Measurements from ENCODE around the gene SLC25A23. TPM values are rescaled to one million over a fixed set of nuclear protein-coding genes. Genes with fewer than 3 reads are reported as not detected.

SLC25A23 gene
- total and polyA plus RNA-seq, 2 of the 8 experiments (the other 6 are each of a cell fraction or from before 2014, with no cell fraction given): 18.0 to 48.1 TPM

GRCh38 chr19:6483235-6483634 lies 23.6 kb upstream of the SLC25A23 start:
- no peak overlapping the region; the same call in 1 of the 2 replicates for H4K8ac ChIP-seq (ENCODE audit: extremely low read depth, insufficient read depth, low read length)
- no peak overlapping the region for H3K27ac ChIP-seq (ENCODE audit: low read depth, low read length)
- DNase-seq (ENCODE audit: low read depth in 1 of 2, low spot score in 2 of 2) (no peak), FAIRE-seq (no peak)
- WGBS, 2 experiments (ENCODE audit: extremely low coverage in 1 of 2, insufficient coverage in 1 of 2, insufficient read length in 1 of 2, insufficient replicate concordance in 2 of 2, low coverage in 1 of 2, low lambda C conversion rate in 2 of 2, missing lambda C conversion rate in 1 of 2): 84% methylated on average over 3 of the region's 3 CpGs; no CpG with 5 or more reads in 1 of the 2 experiments
- no peak overlapping the region for H2BK20ac ChIP-seq (ENCODE audit: low read length)
- H3K23ac ChIP-seq (ENCODE audit: insufficient read length): no peak overlapping the region
- H3K23me2 ChIP-seq (ENCODE audit: low read depth, low read length): 0 out of 2 replicates have a peak, but pooled peaks cover 2% of the 10 kb centered on the region
- H2BK15ac ChIP-seq (ENCODE audit: low read length): no peak overlapping the region
- H4K20me1 ChIP-seq (replicated peaks in 1 of 2; ENCODE audit: control insufficient read depth in 1 of 2, insufficient read depth in 2 of 2, low read length in 2 of 2): peaks cover 0 to 3% of the 10 kb centered on the region in 2 experiments
- H3K4ac ChIP-seq (replicated peaks; ENCODE audit: insufficient read length, low read depth, low read length): no peak overlapping the region
- no peak overlapping the region for H3K4me3 ChIP-seq (ENCODE audit: extremely low read depth in 1 of 4, insufficient read depth in 2 of 4, low read depth in 3 of 4, low read length in 4 of 4)
- no peak overlapping the region for H2BK120ac ChIP-seq (replicated peaks; ENCODE audit: low read depth, low read length)
- H3K9ac ChIP-seq (replicated peaks in 1 of 4; ENCODE audit: extremely low read depth in 1 of 4, low read depth in 3 of 4, low read length in 3 of 4): no peak overlapping the region
- no peak overlapping the region for H2AK5ac ChIP-seq (ENCODE audit: low read depth, low read length)
- CTCF ChIA-PET (ENCODE audit: partially characterized antibody): interaction anchor here (1.7 to 3.8 kb wide), 4 partner anchors 9 to 67 kb away, joined by 4 to 30 read pairs (median 22); partner anchors contain the start of gene TUBB4A
- H3K4me2 ChIP-seq (ENCODE audit: insufficient read depth in 1 of 2, low read depth in 2 of 2, low read length in 2 of 2): no peak overlapping the region
- no peak overlapping the region for H3K14ac ChIP-seq (ENCODE audit: insufficient read length)
- no peaks in the 10 kb centered on the region for H3K9me3 ChIP-seq (ENCODE audit: insufficient read depth in 2 of 2, low read depth in 1 of 2, low read length in 1 of 2)
- no peak overlapping the region for H2AFZ ChIP-seq (ENCODE audit: low read length)
- no peak overlapping the region for H3K56ac ChIP-seq (replicated peaks; ENCODE audit: insufficient read length, low read depth, low read length)
- no peaks in the 10 kb centered on the region; a peak in 1 of 7 replicates for H3K27me3 ChIP-seq (replicated peaks in 1 of 4; ENCODE audit: control insufficient read depth in 3 of 4, extremely low read depth in 1 of 4, insufficient read depth in 3 of 4, low read length in 3 of 4)
- no peak overlapping the region for H2BK12ac ChIP-seq (ENCODE audit: low read depth, low read length)
- no peaks in the 10 kb centered on the region for H3K36me3 ChIP-seq (ENCODE audit: control insufficient read depth in 2 of 4, insufficient read depth in 4 of 4, low read length in 3 of 4)
- H3K79me2 ChIP-seq (ENCODE audit: control insufficient read depth in 1 of 2, insufficient read depth in 2 of 2, low read length in 2 of 2): no peaks in the 10 kb centered on the region
- POLR2A ChIA-PET (ENCODE audit: partially characterized antibody): interaction anchor here (0.7 kb wide), 1 partner anchor 8 kb away, joined by 3 read pairs; no protein-coding TSS in a partner anchor
- TF ChIP-seq HDAC6 (IDR thresholded peaks at IDR 0.05; ENCODE audit: low read depth, low read length) (no peak), BACH1 (IDR thresholded peaks at IDR 0.05; ENCODE audit: low read length) (no peak), NRF1 (IDR thresholded peaks at IDR 0.05; ENCODE audit: low read depth, low read length) (no peak), BCL11A (IDR thresholded peaks at IDR 0.05; ENCODE audit: low read depth in 2 of 2, low read length in 2 of 2) (no peak), TEAD4 (IDR thresholded peaks at IDR 0.05; ENCODE audit: low read depth, low read length) (no peak), PHF8 (conservative IDR thresholded peaks at IDR 0.05; ENCODE audit: low read depth, low read length) (no peak), GTF2F1 (IDR thresholded peaks at IDR 0.05; ENCODE audit: borderline replicate concordance, low read depth, low read length) (no peak), KDM5A (IDR thresholded peaks at IDR 0.05; ENCODE audit: low read length) (no peak), CTBP2 (IDR thresholded peaks at IDR 0.05; ENCODE audit: borderline replicate concordance, insufficient read depth, insufficient read length, low read length) (no peak)
- TF ChIP-seq, protein P1, sequence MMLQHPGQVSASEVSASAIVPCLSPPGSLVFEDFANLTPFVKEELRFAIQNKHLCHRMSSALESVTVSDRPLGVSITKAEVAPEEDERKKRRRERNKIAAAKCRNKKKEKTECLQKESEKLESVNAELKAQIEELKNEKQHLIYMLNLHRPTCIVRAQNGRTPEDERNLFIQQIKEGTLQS (IDR thresholded peaks at IDR 0.05; ENCODE audit: insufficient read depth, low read depth, low read length): no peak
- H4K91ac ChIP-seq (replicated peaks; ENCODE audit: insufficient read length, low read length): no peak overlapping the region
- H3K18ac ChIP-seq (ENCODE audit: extremely low read depth, low read length): no peak overlapping the region
- H4K5ac ChIP-seq (ENCODE audit: insufficient read length, low read depth, low read length): no peak overlapping the region
- peaks cover 0 to 7% (median 4%) of the 10 kb centered on the region in 4 experiments; a peak in 5 of 7 replicates for H3K4me1 ChIP-seq (replicated peaks in 1 of 4; ENCODE audit: control insufficient read depth in 3 of 4, insufficient read depth in 4 of 4, low read length in 3 of 4)
- H3K79me1 ChIP-seq (ENCODE audit: low read depth, low read length): no peaks in the 10 kb centered on the region
- no peak overlapping the region for H2BK5ac ChIP-seq (ENCODE audit: low read depth, low read length)
